Esophagus squamous epithelium (tissue), 5 donors: ENCODE data around the gene UBXN2A. TPM values are rescaled to one million over a fixed set of nuclear protein-coding genes. Genes with fewer than 3 reads are reported as not detected.

Source experiments
- DNase-seq: peaks from one replicate; lab custom pipeline; 2025; lab: John Stamatoyannopoulos, UW
- H3K27ac ChIP-seq, 4 donors: fragments of 200-600 bp; sonication (generic); one replicate each; pipeline ENCODE4 v1.5.1; 2016 to 2019; ENCODE audit warnings: mild to moderate bottlenecking in 1 of 4
- H3K27me3 ChIP-seq, 4 donors: fragments of 200-600 bp; sonication (generic); 1 replicate in 3 of 4; 2 replicates in 1 of 4; pipeline versions ENCODE4 v1.5.1 to v1.6.0; 2017 to 2021; ENCODE audit warnings: antibody characterized with exemption in 1 of 4
- H3K36me3 ChIP-seq, 3 donors: fragments of 200-600 bp; sonication (generic); one replicate each; pipeline ENCODE4 v1.5.1; 2016 to 2019
- H3K4me1 ChIP-seq, 3 donors: fragments of 200-600 bp; sonication (generic); one replicate each; pipeline ENCODE4 v1.5.1; 2017 to 2019
- H3K4me3 ChIP-seq, 4 donors: fragments of 200-600 bp; sonication (generic); 1 replicate in 3 of 4; 2 replicates in 1 of 4; pipeline ENCODE4 v1.5.1; 2016 to 2019; ENCODE audit warnings: mild to moderate bottlenecking in 2 of 4, moderate library complexity in 1 of 4
- H3K9me3 ChIP-seq, 3 donors: fragments of 200-600 bp; sonication (generic); one replicate each; pipeline ENCODE4 v1.5.1; 2016 to 2019
- POLR2A ChIP-seq, 4 donors: fragments of 450-650 bp; IDR thresholded peaks; one replicate each; pipeline ENCODE4 v1.6.1; 2017; ENCODE audit warnings: antibody characterized with exemption in 4 of 4, mild to moderate bottlenecking in 4 of 4, moderate library complexity in 3 of 4
- WGBS, 2 donors: methylation state at CpG; one replicate each; pipeline ENCODE4 v1.1.5; 2018; 5-methylcytosine and 5-hydroxymethylcytosine counted together
- intact Hi-C: fragments of 100-400 bp; cut with DNase I; formaldehyde crosslinking; loops from one replicate; pipeline ENCODE4 v1.15.0; 2022
- total RNA-seq, 4 donors: library from RNA; depleted of rRNA; stranded (reverse); fragments of >200 nt; gene quantifications; one replicate each; pipeline ENCODE4 v1.1.0, GENCODE V29; 2016
- TF ChIP-seq, protein P1 (sequence below), 6 experiments: fragments of 450-650 bp in 4 of 6; fragments of 200-600 bp in 2 of 6; sonication (generic) in 2 of 6; IDR thresholded peaks; one replicate each; pipeline ENCODE4 v1.5.1; 2016 to 2019; ENCODE audit warnings: antibody characterized with exemption in 6 of 6, mild to moderate bottlenecking in 4 of 6, moderate library complexity in 4 of 6
- donor health status: DM: yes; HTN: yes; CAD: no.

The UBXN2A gene
- total RNA-seq, 4 donors from 2014 or later: 8.8 to 16.2 (median 10.0) TPM

DNA sequence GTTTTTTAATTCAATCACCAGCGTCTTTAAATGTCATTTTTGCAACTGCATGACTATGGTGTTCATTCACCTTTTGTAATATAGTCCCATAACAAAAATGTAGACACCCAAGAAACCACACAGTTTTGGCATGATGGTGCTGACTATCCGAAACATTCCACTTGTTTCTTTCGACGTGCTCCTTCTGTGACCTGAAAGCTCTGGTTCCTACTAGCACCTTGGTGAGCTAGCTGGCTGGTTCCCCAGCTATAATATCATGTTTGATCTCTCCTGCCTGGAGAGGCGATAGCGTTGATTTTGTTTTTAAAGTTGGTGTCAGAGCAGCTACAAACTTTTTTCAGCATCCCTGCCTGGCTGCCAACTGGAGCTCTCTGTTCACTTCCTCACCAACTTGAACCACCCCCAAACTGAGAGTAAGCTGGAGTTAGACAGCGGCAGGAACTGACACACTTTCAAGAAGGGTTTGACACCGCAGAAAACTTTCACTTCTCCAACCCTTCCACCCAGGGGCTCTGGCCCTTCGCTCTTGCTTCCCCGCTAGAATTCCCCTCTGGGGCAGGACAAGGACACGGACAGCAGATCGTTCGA, 14.5 kb upstream of the UBXN2A start:
- intact Hi-C loops: loop anchor here (10.0 kb wide), 1 partner anchor 149 kb away; the partner anchor contains the start of gene SF3B6
- peak in 2 of 4 donors; percentile 43 to 70 for TF ChIP-seq POLR2A (IDR thresholded peaks at IDR 0.05)
- TF ChIP-seq, protein P1, sequence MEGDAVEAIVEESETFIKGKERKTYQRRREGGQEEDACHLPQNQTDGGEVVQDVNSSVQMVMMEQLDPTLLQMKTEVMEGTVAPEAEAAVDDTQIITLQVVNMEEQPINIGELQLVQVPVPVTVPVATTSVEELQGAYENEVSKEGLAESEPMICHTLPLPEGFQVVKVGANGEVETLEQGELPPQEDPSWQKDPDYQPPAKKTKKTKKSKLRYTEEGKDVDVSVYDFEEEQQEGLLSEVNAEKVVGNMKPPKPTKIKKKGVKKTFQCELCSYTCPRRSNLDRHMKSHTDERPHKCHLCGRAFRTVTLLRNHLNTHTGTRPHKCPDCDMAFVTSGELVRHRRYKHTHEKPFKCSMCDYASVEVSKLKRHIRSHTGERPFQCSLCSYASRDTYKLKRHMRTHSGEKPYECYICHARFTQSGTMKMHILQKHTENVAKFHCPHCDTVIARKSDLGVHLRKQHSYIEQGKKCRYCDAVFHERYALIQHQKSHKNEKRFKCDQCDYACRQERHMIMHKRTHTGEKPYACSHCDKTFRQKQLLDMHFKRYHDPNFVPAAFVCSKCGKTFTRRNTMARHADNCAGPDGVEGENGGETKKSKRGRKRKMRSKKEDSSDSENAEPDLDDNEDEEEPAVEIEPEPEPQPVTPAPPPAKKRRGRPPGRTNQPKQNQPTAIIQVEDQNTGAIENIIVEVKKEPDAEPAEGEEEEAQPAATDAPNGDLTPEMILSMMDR (IDR thresholded peaks at IDR 0.05): no peak
- no peaks in the 10 kb centered on the region for H3K9me3 ChIP-seq
- H3K27me3 ChIP-seq: no peaks in the 10 kb centered on the region
- H3K36me3 ChIP-seq: peaks cover 0 to 4% (median 0%) of the 10 kb centered on the region in 3 donors
- peak overlapping the region; percentile 69 to 96 (median 87) for H3K4me3 ChIP-seq
- H3K27ac ChIP-seq: peak overlapping the region; percentile 97 to 99 (median 98)
- peaks cover 9 to 68% (median 22%) of the 10 kb centered on the region in 3 donors for H3K4me1 ChIP-seq
- DNase-seq: peak; percentile 27
- 0 to 1% methylated on average over 12 to 13 of the region's 13 CpGs for WGBS, 2 donors

DNA sequence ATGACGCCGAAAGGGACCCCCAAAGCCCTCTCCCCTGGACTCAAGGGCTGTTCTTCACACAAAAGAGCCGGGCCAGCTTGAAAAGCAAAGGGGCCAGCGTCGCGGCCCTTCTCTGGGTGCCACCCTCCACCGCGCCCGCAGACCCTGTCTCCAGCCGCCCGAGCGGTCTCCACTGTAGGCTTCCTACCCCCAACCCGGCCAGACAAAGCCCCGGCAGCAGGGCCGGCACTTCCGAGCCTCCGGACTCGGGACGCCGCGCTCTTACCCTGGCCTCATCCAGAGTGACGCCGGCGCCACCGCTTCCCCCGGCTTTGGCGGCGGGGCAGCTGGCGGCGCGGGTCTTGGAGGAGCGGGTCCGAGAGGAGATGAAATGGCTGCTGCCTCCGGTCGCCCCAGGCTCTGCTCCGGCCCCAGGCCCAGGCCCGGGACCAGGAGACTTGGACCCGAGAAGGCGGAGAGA, 13.9 kb upstream of the UBXN2A start:
- intact Hi-C loops: loop anchor here (10.0 kb wide), 1 partner anchor 148 kb away; the partner anchor contains the start of gene SF3B6
- Histone ChIP-seq H3K27me3 (no peaks in the 10 kb centered on the region), H3K4me1 (peaks cover 9 to 63% (median 22%) of the 10 kb centered on the region in 3 donors), H3K36me3 (peaks cover 0 to 10% (median 0%) of the 10 kb centered on the region in 3 donors), H3K9me3 (no peaks in the 10 kb centered on the region), H3K27ac (peak overlapping the region; percentile 97 to 99 (median 98)), H3K4me3 (peak overlapping the region; percentile 69 to 96 (median 87))
- DNase-seq: no peak
- no peak for TF ChIP-seq POLR2A (IDR thresholded peaks at IDR 0.05)
- TF ChIP-seq, protein P1 (IDR thresholded peaks at IDR 0.05): no peak
- 0% methylated on average over 11 of the region's 39 CpGs; no CpG with 5 or more reads in 1 of the 2 donors for whole genome bisulfite sequencing, 2 donors

DNA sequence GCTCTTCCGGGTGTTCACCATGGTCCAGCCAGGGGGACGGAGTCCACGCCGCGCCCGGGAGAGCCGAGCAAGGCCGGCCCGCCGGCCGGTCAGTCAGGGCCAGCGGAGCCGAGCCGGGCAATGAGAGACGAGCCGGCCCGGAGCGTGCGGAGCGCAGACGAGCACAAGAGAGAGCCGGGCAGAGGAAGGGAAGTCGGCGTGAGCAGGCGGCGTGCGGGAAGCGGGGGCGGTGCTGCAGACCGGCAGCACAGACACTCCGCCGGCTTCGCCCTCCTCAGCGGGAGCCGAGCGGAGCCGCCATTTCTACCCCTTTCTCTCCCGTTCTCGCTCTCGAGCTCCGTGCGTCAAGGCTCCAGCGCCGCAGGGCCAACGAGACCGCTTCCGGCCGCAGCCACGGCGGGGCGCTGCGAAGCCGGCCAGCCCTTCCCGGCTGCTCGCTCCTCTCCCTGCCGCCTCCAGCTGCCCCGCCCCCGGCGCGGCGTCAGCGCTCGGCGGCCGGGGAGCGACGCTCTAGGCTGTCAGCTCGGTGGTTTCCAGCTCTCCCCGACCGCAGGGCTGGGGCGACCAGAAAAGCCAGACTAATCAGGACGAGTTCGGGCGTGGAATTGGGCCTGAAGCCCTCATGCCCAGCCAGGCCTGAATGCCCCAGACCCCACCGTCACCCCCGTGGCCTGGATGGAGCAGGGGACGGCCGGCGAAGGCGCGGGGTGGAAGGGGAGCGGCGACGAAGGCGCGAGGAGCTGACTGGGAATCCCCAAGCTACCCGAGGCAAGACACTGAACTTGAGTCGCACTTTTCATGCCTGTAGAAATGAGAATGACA, 13.3 kb upstream of the UBXN2A start, which contains the start of gene ATAD2B:
TSS of gene ATAD2B (minus strand) at position 374 of the 822 bp plus-strand sequence. CDS start at position 21, 353 bp downstream.
- Histone ChIP-seq H3K36me3 (peaks cover 0 to 11% (median 0%) of the 10 kb centered on the region in 3 donors), H3K9me3 (no peaks in the 10 kb centered on the region), H3K4me3 (peak within 1 kb of the TSS; percentile 69 to 96 (median 87)), H3K4me1 (peaks cover 9 to 57% (median 19%) of the 10 kb centered on the region in 3 donors), H3K27me3 (no peaks in the 10 kb centered on the region), H3K27ac (peak within 1 kb of the TSS; percentile 97 to 99 (median 98))
- intact Hi-C loops: loop anchor here (10.0 kb wide), 1 partner anchor 148 kb away; the partner anchor contains the start of gene SF3B6
- peak in 3 of 4 donors; percentile 57 to 87 (median 81) for TF ChIP-seq POLR2A (IDR thresholded peaks at IDR 0.05)
- TF ChIP-seq, protein P1 (IDR thresholded peaks at IDR 0.05): peak; percentile 74 to 95 (median 86)
- DNase-seq: peak; percentile 55
- WGBS, 2 donors: 0% methylated on average over 1 to 7 of the region's 88 CpGs

DNA sequence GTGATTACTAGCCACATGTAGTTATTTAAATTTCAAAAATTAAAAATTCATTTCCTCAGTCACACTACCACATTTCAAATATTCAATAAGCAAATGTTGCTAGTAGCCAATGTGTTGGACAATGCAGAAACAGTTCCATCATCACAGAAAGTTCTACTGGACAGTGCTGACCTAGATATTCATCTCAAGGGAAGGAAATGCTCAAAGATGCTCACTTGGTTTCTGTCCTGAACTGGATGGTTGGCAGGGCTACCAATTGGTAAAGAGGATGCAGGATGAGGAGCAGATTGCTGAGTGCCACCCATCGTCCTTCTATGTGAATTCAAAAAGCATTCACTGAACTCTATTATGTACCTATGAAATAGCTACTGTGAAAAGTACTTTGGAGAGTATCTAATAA, 6.0 kb upstream of the UBXN2A start:
- 65 to 82% methylated on average over 1 of the region's 1 CpG for WGBS, 2 donors
- Histone ChIP-seq H3K9me3 (no peaks in the 10 kb centered on the region), H3K27ac (no peak overlapping the region), H3K4me3 (no peak overlapping the region), H3K27me3 (no peaks in the 10 kb centered on the region), H3K36me3 (peaks cover 0 to 11% (median 0%) of the 10 kb centered on the region in 3 donors), H3K4me1 (peaks cover 0 to 12% (median 2%) of the 10 kb centered on the region in 3 donors)
- TF ChIP-seq, protein P1 (IDR thresholded peaks at IDR 0.05): no peak
- no peak for TF ChIP-seq POLR2A (IDR thresholded peaks at IDR 0.05)
- intact Hi-C loops: no loop called here
- no peak for DNase-seq
